ENCODE data around the gene FAF2.
"Not testable (repeated sequence)": the region's sequence is repeated elsewhere in the genome, so short reads cannot be mapped to it uniquely, and the experiment has no call there.

The FAF2 gene

GRCh38 chr5:176549871-176550270 is 101.7 kb downstream of the FAF2 start:
- no peak for DNase-seq

GRCh38 chr5:176550275-176550831 is 102.2 kb downstream of the FAF2 start:
- no peak for DNase-seq

GRCh38 chr5:176550937-176551336 is 102.8 kb downstream of the FAF2 start:
- not testable (repeated sequence) for DNase-seq

GRCh38 chr5:176552332-176552869 is 104.2 kb downstream of the FAF2 start:
- no peak for DNase-seq

GRCh38 chr5:176553260-176554085 is 105.3 kb downstream of the FAF2 start:
- DNase-seq: no peak

- no peak for DNase-seq
These were observed 109.7 kb downstream of the FAF2 start for GRCh38 chr5:176557846-176558245.

All from HCEC 1CT (cell line).